B cell (primary cell): Measurements from ENCODE around the gene HDC. TPM values are rescaled to one million over a fixed set of nuclear protein-coding genes. Genes with fewer than 3 reads are reported as not detected.

Source experiments
- ATAC-seq: fragments of 200-7000 bp; cut with Tn5 transposase; one replicate; pipeline ENCODE4 v1.10.0; 2021; ENCODE audit warnings: low read depth, mild to moderate bottlenecking, moderate number of reproducible peaks, moderate library complexity
- CTCF ChIA-PET: fragments of 350-600 bp; sonication (Branson Sonifier 250); formaldehyde crosslinking; loops from one replicate; lab custom pipeline; 2021; ENCODE audit warnings: antibody characterized with exemption, inconsistent platforms; lab: Charles Lee
- POLR2A ChIA-PET: fragments of 350-600 bp; sonication (Branson Sonifier 250); formaldehyde crosslinking; loops from one replicate; lab custom pipeline; 2021; ENCODE audit warnings: antibody characterized with exemption; lab: Charles Lee
- DNase-seq: peaks from one replicate; pipeline ENCODE4 v3.0.0; 2013
- H2AFZ ChIP-seq: 2 replicates; pipeline ENCODE4 v1.6.1; 2012; ENCODE audit warnings: mild to moderate bottlenecking, low read depth, low read length; ENCODE audit not compliant: insufficient read depth, poor library complexity, severe bottlenecking
- H3K27ac ChIP-seq, 2 donors: 1 replicate in 1 of 2; 2 replicates in 1 of 2; pipeline ENCODE4 v1.5.1; 2012 to 2013; ENCODE audit warnings: low read length in 2 of 2, mild to moderate bottlenecking in 2 of 2, moderate library complexity in 1 of 2
- H3K27me3 ChIP-seq, 4 experiments: fragments of 200-600 bp in 1 of 4; sonication (generic) in 1 of 4; replicated peaks in 1 of 4; 1 replicate in 2 of 4; 2 replicates in 2 of 4; pipeline versions ENCODE4 v1.6.1 to v1.7.0; 2013 to 2016; ENCODE audit warnings: low read length in 3 of 4, mild to moderate bottlenecking in 2 of 4, mixed read lengths in 1 of 4, moderate library complexity in 1 of 4; ENCODE audit not compliant: insufficient read depth in 4 of 4, control insufficient read depth in 3 of 4; ENCODE audit errors: control extremely low read depth in 1 of 4
- H3K36me3 ChIP-seq, 2 experiments: replicated peaks in 1 of 2; 1 replicate in 1 of 2; 2 replicates in 1 of 2; pipeline versions ENCODE4 v1.6.1 to v1.7.1; 2013; ENCODE audit warnings: low read length in 1 of 2; ENCODE audit not compliant: insufficient read depth in 2 of 2, control insufficient read depth in 1 of 2; ENCODE audit errors: control extremely low read depth in 1 of 2, extremely low read depth in 1 of 2
- H3K4me1 ChIP-seq, 2 donors: fragments of 200-600 bp in 1 of 2; sonication (generic) in 1 of 2; 1 replicate in 1 of 2; 2 replicates in 1 of 2; pipeline versions ENCODE4 v1.5.1 to v1.6.1; 2013 to 2017; ENCODE audit warnings: low read length in 2 of 2; ENCODE audit not compliant: control insufficient read depth in 2 of 2, insufficient read depth in 2 of 2
- H3K4me2 ChIP-seq: replicated peaks from 2 replicates; pipeline ENCODE3; 2012; ENCODE audit warnings: mild to moderate bottlenecking, low read depth, low read length; ENCODE audit not compliant: poor library complexity, severe bottlenecking
- H3K4me3 ChIP-seq, 5 experiments: fragments of 200-600 bp in 1 of 5; sonication (generic) in 1 of 5; 1 replicate in 3 of 5; 2 replicates in 2 of 5; pipeline versions ENCODE4 v1.5.1 to v1.7.0; 2011 to 2016; ENCODE audit warnings: low read length in 4 of 5, mild to moderate bottlenecking in 4 of 5, low read depth in 2 of 5, control low read depth in 1 of 5, moderate library complexity in 1 of 5; ENCODE audit not compliant: insufficient read depth in 1 of 5; ENCODE audit errors: control extremely low read depth in 1 of 5, extremely low read depth in 1 of 5
- H3K79me2 ChIP-seq: fragments of 200-600 bp; sonication (generic); one replicate; pipeline ENCODE4 v1.6.0; 2016; ENCODE audit warnings: low read length; ENCODE audit not compliant: control insufficient read depth, insufficient read depth
- H3K9ac ChIP-seq: fragments of 200-600 bp; sonication (generic); 2 replicates; pipeline ENCODE4 v1.6.1; 2017; ENCODE audit warnings: mild to moderate bottlenecking, low read length, moderate library complexity
- H3K9me3 ChIP-seq, 3 donors: one replicate each; pipeline versions ENCODE4 v1.6.1 to v1.7.1; 2013; ENCODE audit warnings: low read length in 2 of 3; ENCODE audit not compliant: control insufficient read depth in 2 of 3, insufficient read depth in 1 of 3; ENCODE audit errors: control extremely low read depth in 1 of 3
- H4K20me1 ChIP-seq: 2 replicates; pipeline ENCODE4 v1.6.0; 2012; ENCODE audit warnings: mild to moderate bottlenecking, low read length; ENCODE audit not compliant: insufficient read depth, control insufficient read depth, poor library complexity, severe bottlenecking
- H3K27ac Mint-ChIP-seq: one replicate; pipeline ENCODE4 v1.8.0; 2021; ENCODE audit warnings: mixed read lengths
- H3K27me3 Mint-ChIP-seq: one replicate; pipeline ENCODE4 v1.8.0; 2021; ENCODE audit warnings: mixed read lengths
- H3K4me1 Mint-ChIP-seq: one replicate; pipeline ENCODE4 v1.8.0; 2021; ENCODE audit warnings: mixed read lengths
- H3K4me3 Mint-ChIP-seq: one replicate; pipeline ENCODE4 v1.8.0; 2021; ENCODE audit warnings: mixed read lengths
- H3K9me3 Mint-ChIP-seq: one replicate; pipeline ENCODE4 v1.8.0; 2022; ENCODE audit warnings: mixed read lengths; ENCODE audit not compliant: insufficient read depth
- CTCF ChIP-seq: fragments of 200-600 bp; IDR thresholded peaks from one replicate; pipeline ENCODE4 v1.8.0; 2022; ENCODE audit warnings: antibody characterized with exemption, mild to moderate bottlenecking
- EZH2 ChIP-seq: IDR thresholded peaks from 2 replicates; pipeline ENCODE4 v1.6.1; 2012; ENCODE audit warnings: borderline replicate concordance, low read depth, mild to moderate bottlenecking, moderate library complexity, low read length; ENCODE audit not compliant: insufficient read depth, poor library complexity, severe bottlenecking
- WGBS: methylation state at CpG from one replicate; pipeline ENCODE4 v1.1.5; 2013; ENCODE audit warnings: missing lambda C conversion rate; ENCODE audit not compliant: insufficient coverage; 5-methylcytosine and 5-hydroxymethylcytosine counted together
- intact Hi-C: fragments of 100-400 bp; cut with micrococcal nuclease; formaldehyde crosslinking; loops from one replicate; pipeline ENCODE4 v1.10.0; 2022
- polyA plus RNA-seq: library from polyadenylated mRNA; depleted of rRNA; stranded (reverse); fragments of >200 nt; gene quantifications from 2 replicates; pipeline ENCODE4 v1.2.3, GENCODE V29; 2012
- total RNA-seq, 2 donors: library from RNA; stranded (reverse); fragments of 120-200 nt in 1 of 2; gene quantifications; 1 replicate in 1 of 2; 2 replicates in 1 of 2; pipeline versions ENCODE4 v1.2.3 to v1.2.4, GENCODE V29; 2013 to 2022

HDC gene
- total and polyA plus RNA-seq, 2 donors (not counting 1 experiment from before 2014, with no cell fraction given): 0.88 TPM; not detected in 1

GRCh38 chr15:50298340-50298739 is 32.8 kb upstream of the HDC start:
- no peak overlapping the region for H2AFZ ChIP-seq
- no peak for TF ChIP-seq CTCF
- no peak for TF ChIP-seq EZH2
- WGBS: no CpG with 5 or more reads among the region's 2 CpGs
- H3K36me3 ChIP-seq: peaks cover 3 to 28% of the 10 kb centered on the region in 2 experiments
- H3K9me3 ChIP-seq: no peaks in the 10 kb centered on the region
- H3K4me2 ChIP-seq: no peak overlapping the region
- no peaks in the 10 kb centered on the region for H3K79me2 ChIP-seq
- no peaks in the 10 kb centered on the region for H3K27me3 ChIP-seq
- no peak overlapping the region for H3K4me3 Mint-ChIP-seq
- no peaks in the 10 kb centered on the region for H4K20me1 ChIP-seq
- intact Hi-C loops: no loop called here
- H3K27ac ChIP-seq: no peak overlapping the region
- CTCF ChIA-PET: no interaction called here
- no peak overlapping the region for H3K4me3 ChIP-seq
- no peaks in the 10 kb centered on the region for H3K9me3 Mint-ChIP-seq
- no peak overlapping the region for H3K9ac ChIP-seq
- DNase-seq: no peak
- no peaks in the 10 kb centered on the region for H3K27me3 Mint-ChIP-seq
- H3K4me1 Mint-ChIP-seq: peaks cover 7% of the 10 kb centered on the region
- no peak overlapping the region for H3K27ac Mint-ChIP-seq
- ATAC-seq: no peak
- peaks cover 6 to 8% of the 10 kb centered on the region in 2 donors for H3K4me1 ChIP-seq
- POLR2A ChIA-PET: no interaction called here

- H3K27me3 Mint-ChIP-seq: no peaks in the 10 kb centered on the region
- no peaks in the 10 kb centered on the region for H3K9me3 Mint-ChIP-seq
- Histone ChIP-seq H3K36me3 (peaks cover 0 to 25% of the 10 kb centered on the region in 2 experiments), H3K4me1 (no peaks in the 10 kb centered on the region), H3K27ac (no peak overlapping the region), H3K9ac (no peak overlapping the region), H3K9me3 (no peaks in the 10 kb centered on the region), H4K20me1 (no peaks in the 10 kb centered on the region), H3K27me3 (no peaks in the 10 kb centered on the region), H3K4me3 (no peak overlapping the region), H3K79me2 (no peaks in the 10 kb centered on the region), H3K4me2 (no peak overlapping the region), H2AFZ (no peak overlapping the region)
- H3K27ac Mint-ChIP-seq: no peak overlapping the region
- DNase-seq (no peak), ATAC-seq (no peak)
- H3K4me3 Mint-ChIP-seq: no peak overlapping the region
- intact Hi-C loops: no loop called here
- ChIA-PET CTCF (interaction anchor here (0.6 to 1.6 kb wide), 4 partner anchors 20 to 1592 kb away, joined by 3 to 4 read pairs (median 4); no protein-coding TSS in a partner anchor), POLR2A (no interaction called here)
- TF ChIP-seq CTCF: no peak
- no peak for TF ChIP-seq EZH2
- no CpG with 5 or more reads among the region's 1 CpG for WGBS
- H3K4me1 Mint-ChIP-seq: no peaks in the 10 kb centered on the region
These were observed 30.4 kb upstream of the HDC start for GRCh38 chr15:50295966-50296365.
